Caco-2 (cell line): ENCODE data around the gene PRXL2B. TPM values are rescaled to one million over a fixed set of nuclear protein-coding genes. Genes with fewer than 3 reads are reported as not detected.

Source experiments
- BruUV-seq: library from RNA; stranded (reverse); fragments of 400-500 nt; replicated peaks from 2 replicates; lab custom pipeline; 2021; lab: Mats Ljungman, UMichigan
- CTCF ChIA-PET: fragments of 300-600 bp; sonication (Branson Sonifier 250); formaldehyde crosslinking; loops from one replicate; lab custom pipeline; 2022; ENCODE audit warnings: antibody characterized with exemption; lab: Charles Lee
- POLR2A ChIA-PET: fragments of 300-600 bp; sonication (Branson Sonifier 250); formaldehyde crosslinking; loops from one replicate; lab custom pipeline; 2022; ENCODE audit warnings: antibody characterized with exemption; lab: Charles Lee
- DNase-seq, 2 experiments: peaks; one replicate each; pipeline versions ENCODE4 v3.0.0 to v3.0.0-alpha.2; 2020 to 2022
- H3K27me3 ChIP-seq: replicated peaks from 2 replicates; pipeline ENCODE4 v1.6.0; 2011; ENCODE audit warnings: low read length; ENCODE audit not compliant: control insufficient read depth, insufficient read depth
- H3K36me3 ChIP-seq: 2 replicates; pipeline ENCODE4 v1.5.1; 2011; ENCODE audit warnings: low read length; ENCODE audit not compliant: control insufficient read depth, insufficient read depth
- H3K4me1 ChIP-seq: fragments of 250-450 bp; sonication (Bioruptor Pico); 2 replicates; pipeline ENCODE4 v1.5.1; 2020; ENCODE audit warnings: mild to moderate bottlenecking
- H3K4me3 ChIP-seq: 2 replicates; pipeline ENCODE4 v1.5.1; 2011; ENCODE audit warnings: low read depth, mild to moderate bottlenecking, control low read depth, low read length
- H3K9me3 ChIP-seq: fragments of 250-450 bp; sonication (Bioruptor Pico); 2 replicates; pipeline ENCODE4 v1.5.1; 2020; ENCODE audit warnings: mild to moderate bottlenecking, moderate library complexity
- H3K27ac Mint-ChIP-seq: one replicate; pipeline ENCODE4 v1.8.0; 2022; ENCODE audit warnings: mixed read lengths; ENCODE audit not compliant: unreplicated experiment
- H3K27me3 Mint-ChIP-seq: one replicate; pipeline ENCODE4 v1.8.0; 2022; ENCODE audit warnings: mixed read lengths; ENCODE audit not compliant: insufficient read depth, unreplicated experiment
- H3K36me3 Mint-ChIP-seq: one replicate; pipeline ENCODE4 v1.8.0; 2022; ENCODE audit warnings: mild to moderate bottlenecking, mixed read lengths; ENCODE audit not compliant: insufficient read depth, unreplicated experiment
- H3K4me1 Mint-ChIP-seq: one replicate; pipeline ENCODE4 v1.8.0; 2022; ENCODE audit warnings: low read depth, mixed read lengths; ENCODE audit not compliant: unreplicated experiment
- H3K4me3 Mint-ChIP-seq: one replicate; pipeline ENCODE4 v1.8.0; 2022; ENCODE audit warnings: mild to moderate bottlenecking, moderate library complexity, mixed read lengths; ENCODE audit not compliant: unreplicated experiment
- H3K9me3 Mint-ChIP-seq: one replicate; pipeline ENCODE4 v1.8.0; 2022; ENCODE audit warnings: mixed read lengths; ENCODE audit not compliant: unreplicated experiment
- CTCF ChIP-seq, 2 experiments: fragments of 200-600 bp in 1 of 2; IDR thresholded peaks; 1 replicate in 1 of 2; 2 replicates in 1 of 2; pipeline versions ENCODE4 v1.5.1 to v1.8.0; 2011 to 2022; ENCODE audit warnings: antibody characterized with exemption in 1 of 2, control low read depth in 1 of 2, inconsistent platforms in 1 of 2, low read depth in 1 of 2, low read length in 1 of 2, mild to moderate bottlenecking in 1 of 2, moderate library complexity in 1 of 2; ENCODE audit not compliant: insufficient read depth in 1 of 2, severe bottlenecking in 1 of 2, unreplicated experiment in 1 of 2
- intact Hi-C: fragments of 100-400 bp; cut with micrococcal nuclease; formaldehyde crosslinking; loops from one replicate; pipeline ENCODE4 v1.10.0; 2022; ENCODE audit not compliant: unreplicated experiment
- total RNA-seq: library from RNA; stranded (reverse); gene quantifications from 2 replicates; pipeline ENCODE4 v1.2.3, GENCODE V29; 2022

Gene PRXL2B
- total RNA-seq, 1 experiment from 2014 or later = 16.2 TPM

DNA sequence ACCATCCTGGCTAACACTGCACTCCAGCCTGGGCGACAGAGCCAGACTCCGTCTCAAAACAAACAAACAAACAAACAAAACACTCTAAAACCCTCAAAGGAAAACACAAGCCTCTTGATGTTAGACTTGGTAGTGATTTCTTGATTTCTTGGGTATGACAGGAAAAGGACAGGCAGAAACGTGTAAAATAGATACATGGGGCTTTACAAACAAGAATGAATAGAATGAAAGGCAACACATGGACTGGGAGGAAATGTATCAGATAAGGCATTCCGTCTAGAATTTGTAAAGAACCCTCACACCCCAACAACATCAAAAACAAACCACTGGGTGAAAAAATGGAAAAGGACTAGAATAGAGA lies 7.8 kb upstream of the PRXL2B start:
- DNase-seq = no peak
- no peak overlapping the region for H3K27ac Mint-ChIP-seq
- peaks cover 4% of the 10 kb centered on the region for H3K9me3 Mint-ChIP-seq
- Histone ChIP-seq H3K36me3 (no peaks in the 10 kb centered on the region), H3K9me3 (no peaks in the 10 kb centered on the region), H3K4me3 (no peak overlapping the region), H3K4me1 (peaks cover 12% of the 10 kb centered on the region; the same call in 1 of the 2 replicates), H3K27me3 (no peaks in the 10 kb centered on the region)
- H3K27me3 Mint-ChIP-seq = no peaks in the 10 kb centered on the region
- H3K4me1 Mint-ChIP-seq = no peaks in the 10 kb centered on the region
- no peak overlapping the region for H3K4me3 Mint-ChIP-seq
- POLR2A ChIA-PET = no interaction called here
- intact Hi-C loops = no loop called here
- no TSS peak for BruUV-seq
- no peak for TF ChIP-seq CTCF (IDR thresholded peaks at IDR 0.05; ENCODE audit: insufficient read depth in 1 of 2, low read depth in 1 of 2, low read length in 1 of 2, severe bottlenecking in 1 of 2, unreplicated experiment in 1 of 2)
- CTCF ChIA-PET = no interaction called here
- H3K36me3 Mint-ChIP-seq = no peaks in the 10 kb centered on the region

GRCh38 chr1:2580691-2581090 lies 5.9 kb upstream of the PRXL2B start:
- H3K27me3 Mint-ChIP-seq = no peaks in the 10 kb centered on the region
- no peaks in the 10 kb centered on the region for H3K36me3 Mint-ChIP-seq
- CTCF ChIA-PET = no interaction called here
- H3K27ac Mint-ChIP-seq = no peak overlapping the region
- Histone ChIP-seq H3K27me3 (no peaks in the 10 kb centered on the region), H3K36me3 (no peaks in the 10 kb centered on the region), H3K9me3 (no peaks in the 10 kb centered on the region), H3K4me1 (peaks cover 13% of the 10 kb centered on the region), H3K4me3 (no peak overlapping the region)
- no TSS peak for BruUV-seq
- H3K4me1 Mint-ChIP-seq = no peaks in the 10 kb centered on the region
- no peak overlapping the region for H3K4me3 Mint-ChIP-seq
- no peaks in the 10 kb centered on the region for H3K9me3 Mint-ChIP-seq
- no peak for DNase-seq
- POLR2A ChIA-PET = no interaction called here
- intact Hi-C loops = no loop called here
- no peak for TF ChIP-seq CTCF (IDR thresholded peaks at IDR 0.05; ENCODE audit: insufficient read depth in 1 of 2, low read depth in 1 of 2, low read length in 1 of 2, severe bottlenecking in 1 of 2, unreplicated experiment in 1 of 2)

- ChIA-PET CTCF (no interaction called here), POLR2A (no interaction called here)
- Histone ChIP-seq H3K9me3 (no peaks in the 10 kb centered on the region), H3K4me1 (peaks cover 6% of the 10 kb centered on the region; the same call in 1 of the 2 replicates), H3K27me3 (no peaks in the 10 kb centered on the region), H3K36me3 (no peaks in the 10 kb centered on the region), H3K4me3 (no peak overlapping the region)
- no peaks in the 10 kb centered on the region for H3K4me1 Mint-ChIP-seq
- H3K27ac Mint-ChIP-seq = no peak overlapping the region
- no TSS peak for BruUV-seq
- intact Hi-C loops = no loop called here
- no peaks in the 10 kb centered on the region for H3K9me3 Mint-ChIP-seq
- no peak overlapping the region for H3K4me3 Mint-ChIP-seq
- no peak for DNase-seq
- peaks cover 5% of the 10 kb centered on the region for H3K36me3 Mint-ChIP-seq
- H3K27me3 Mint-ChIP-seq = no peaks in the 10 kb centered on the region
- no peak for TF ChIP-seq CTCF (IDR thresholded peaks at IDR 0.05; ENCODE audit: insufficient read depth in 1 of 2, low read depth in 1 of 2, low read length in 1 of 2, severe bottlenecking in 1 of 2, unreplicated experiment in 1 of 2)
Observed at GRCh38 chr1:2582391-2582790, 4.2 kb upstream of the PRXL2B start.
